A549 (cell line): ENCODE data around the gene COX7A1. TPM values are rescaled to one million over a fixed set of nuclear protein-coding genes. Genes with fewer than 3 reads are reported as not detected.

ENCODE experiments used
- ATAC-seq, 2 experiments: fragments of 200-7000 bp in 1 of 2; fragments of >200 bp in 1 of 2; cut with Nextera tagmentation in 1 of 2; cut with Tn5 transposase in 1 of 2; 3 replicates each; pipeline versions ENCODE4 v1.8.0 to v1.9.1; 2018 to 2020; ENCODE audit warnings: mild to moderate bottlenecking in 1 of 2, moderate library complexity in 1 of 2
- CTCF ChIA-PET: fragments of 300-600 bp; sonication (Branson Sonifier 250); formaldehyde crosslinking; extraction: SDS; loops from one replicate; lab custom pipeline; 2021; ENCODE audit warnings: antibody characterized with exemption, inconsistent platforms; lab: Yijun Ruan, JAX
- POLR2A ChIA-PET: fragments of 350-600 bp; formaldehyde crosslinking; extraction: SDS; loops from one replicate; lab custom pipeline; 2021; ENCODE audit warnings: antibody characterized with exemption, inconsistent platforms; lab: Yijun Ruan, JAX
- DNase-seq, 2 experiments: peaks; one replicate each; pipeline versions ENCODE4 v3.0.0 to v3.0.0-alpha.2; 2011 to 2016; ENCODE audit warnings: low read depth in 1 of 2, low spot score in 1 of 2
- FAIRE-seq: peaks from 2 replicates; lab custom pipeline; 2011; peaks lifted over from hg19 to GRCh38; lab: Jason Lieb, UNC
- H3K27ac ChIP-seq, 2 experiments: fragments of >200 bp; sonication (Bioruptor Twin); formaldehyde crosslinking; 3 replicates each; pipeline ENCODE4 v1.5.1; 2016 to 2017
- H3K4me1 ChIP-seq: fragments of >200 bp; sonication (Bioruptor Twin); formaldehyde crosslinking; 3 replicates; pipeline ENCODE4 v1.6.1; 2016
- H3K4me2 ChIP-seq: fragments of >200 bp; sonication (Bioruptor Twin); formaldehyde crosslinking; 3 replicates; pipeline ENCODE4 v1.6.1; 2016
- H3K4me3 ChIP-seq: fragments of >200 bp; sonication (Bioruptor Twin); formaldehyde crosslinking; 3 replicates; pipeline ENCODE4 v1.5.1; 2016
- H3K9me3 ChIP-seq: fragments of >200 bp; sonication (Bioruptor Twin); formaldehyde crosslinking; 3 replicates; pipeline ENCODE4 v1.6.1; 2016
- BHLHE40 ChIP-seq: IDR thresholded peaks from 2 replicates; pipeline ENCODE4 v1.6.1; 2012; ENCODE audit warnings: low read depth, low read length, inconsistent platforms
- CBX8 ChIP-seq: fragments of 200-600 bp; sonication (generic); IDR thresholded peaks from 2 replicates; pipeline ENCODE4 v1.6.1; 2016
- CEBPB ChIP-seq, 2 experiments: fragments of >200 bp in 1 of 2; sonication (Bioruptor Twin) in 1 of 2; formaldehyde crosslinking in 1 of 2; IDR thresholded peaks; 2 replicates each; pipeline ENCODE4 v1.6.1; 2012 to 2016
- CHD2 ChIP-seq: fragments of 150-350 bp; IDR thresholded peaks from 2 replicates; pipeline ENCODE4 v1.6.1; 2014; ENCODE audit warnings: low read length; ENCODE audit not compliant: partially characterized antibody
- CHD4 ChIP-seq: fragments of 200-600 bp; sonication (generic); IDR thresholded peaks from 2 replicates; pipeline ENCODE4 v1.6.1; 2016; ENCODE audit warnings: antibody characterized with exemption, mild to moderate bottlenecking, borderline replicate concordance
- E2F6 ChIP-seq: IDR thresholded peaks from 2 replicates; pipeline ENCODE4 v1.6.1; 2012; ENCODE audit warnings: low read depth, borderline replicate concordance
- EP300 ChIP-seq, 2 experiments: fragments of >200 bp; sonication (Bioruptor Twin); formaldehyde crosslinking; IDR thresholded peaks; 2 replicates in 1 of 2; 3 replicates in 1 of 2; pipeline ENCODE4 v1.6.1; 2016 to 2017
- ESRRA ChIP-seq: fragments of 150-350 bp; IDR thresholded peaks from 2 replicates; pipeline ENCODE4 v1.6.1; 2014; ENCODE audit warnings: mild to moderate bottlenecking, low read length, borderline replicate concordance
- FOSB ChIP-seq: fragments of 250-450 bp; sonication (Bioruptor Pico); IDR thresholded peaks from 2 replicates; pipeline ENCODE4 v1.5.0; 2020; ENCODE audit warnings: mild to moderate bottlenecking, moderate library complexity
- FOSL2 ChIP-seq, 2 experiments: fragments of 450-650 bp in 1 of 2; fragments of >200 bp in 1 of 2; sonication (Bioruptor Twin) in 1 of 2; formaldehyde crosslinking; IDR thresholded peaks; 2 replicates each; pipeline versions ENCODE4 v1.5.0 to v1.6.1; 2016 to 2020; ENCODE audit warnings: mild to moderate bottlenecking in 1 of 2, moderate library complexity in 1 of 2
- HES2 ChIP-seq: fragments of >200 bp; sonication (Bioruptor Twin); formaldehyde crosslinking; IDR thresholded peaks from 2 replicates; pipeline ENCODE4 v1.6.1; 2016
- HEYL ChIP-seq: fragments of 250-450 bp; sonication (Bioruptor Pico); IDR thresholded peaks from 2 replicates; pipeline ENCODE4 v1.8.0; 2021; ENCODE audit warnings: mild to moderate bottlenecking, moderate library complexity
- HMGXB4 ChIP-seq: fragments of 250-450 bp; sonication (Bioruptor Pico); IDR thresholded peaks from 2 replicates; pipeline ENCODE4 v1.5.0; 2021; ENCODE audit warnings: mild to moderate bottlenecking, moderate library complexity, borderline replicate concordance
- HOXB13 ChIP-seq: fragments of 250-450 bp; sonication (Bioruptor Pico); IDR thresholded peaks from 2 replicates; pipeline ENCODE4 v1.5.0; 2020; ENCODE audit warnings: low read depth, mild to moderate bottlenecking, moderate library complexity
- JUN ChIP-seq, 2 experiments: fragments of >200 bp; sonication (Bioruptor Twin); formaldehyde crosslinking; IDR thresholded peaks; 2 replicates in 1 of 2; 3 replicates in 1 of 2; pipeline ENCODE4 v1.6.1; 2016 to 2017
- KDM1A ChIP-seq: fragments of 200-600 bp; sonication (generic); IDR thresholded peaks from 2 replicates; pipeline ENCODE4 v1.6.1; 2016; ENCODE audit warnings: low read depth, mild to moderate bottlenecking
- KDM5A ChIP-seq: fragments of 200-600 bp; sonication (generic); IDR thresholded peaks from 2 replicates; pipeline ENCODE4 v1.6.1; 2016; ENCODE audit warnings: antibody characterized with exemption, mild to moderate bottlenecking
- MAFK ChIP-seq: fragments of 450-650 bp; IDR thresholded peaks from 2 replicates; pipeline ENCODE4 v1.6.1; 2014; ENCODE audit not compliant: partially characterized antibody
- MAZ ChIP-seq: fragments of 150-350 bp; IDR thresholded peaks from 2 replicates; pipeline ENCODE4 v1.6.1; 2014; ENCODE audit warnings: antibody characterized with exemption, low read depth, low read length, borderline replicate concordance
- MYC ChIP-seq: IDR thresholded peaks from 2 replicates; pipeline ENCODE4 v1.6.1; 2012; ENCODE audit warnings: mild to moderate bottlenecking, inconsistent platforms, low read length, improper control_type of control experiment, borderline replicate concordance
- NFE2L2 ChIP-seq: fragments of 150-350 bp; conservative IDR thresholded peaks from 2 replicates; pipeline ENCODE4 v1.6.1; 2014; ENCODE audit warnings: low read length
- NR3C1 ChIP-seq: fragments of >200 bp; sonication (Bioruptor Twin); formaldehyde crosslinking; IDR thresholded peaks from 3 replicates; pipeline ENCODE4 v1.6.1; 2017
- PBX3 ChIP-seq: IDR thresholded peaks from 2 replicates; pipeline ENCODE4 v1.6.1; 2012
- POLR2A ChIP-seq: IDR thresholded peaks from 2 replicates; pipeline ENCODE4 v1.6.1; 2012; ENCODE audit warnings: mild to moderate bottlenecking, low read length
- POLR2AphosphoS2 ChIP-seq: conservative IDR thresholded peaks from 2 replicates; pipeline ENCODE4 v1.6.1; 2012; ENCODE audit warnings: low read length, improper control_type of control experiment, inconsistent platforms
- RARB ChIP-seq: fragments of 250-450 bp; sonication (Bioruptor Pico); IDR thresholded peaks from 2 replicates; pipeline ENCODE4 v1.8.0; 2021; ENCODE audit warnings: mild to moderate bottlenecking, moderate library complexity
- RNF2 ChIP-seq: fragments of 200-600 bp; sonication (generic); IDR thresholded peaks from 2 replicates; pipeline ENCODE4 v1.6.1; 2016; ENCODE audit warnings: low read depth, mild to moderate bottlenecking, antibody characterized with exemption, moderate library complexity, borderline replicate concordance
- SMC3 ChIP-seq: fragments of >200 bp; sonication (Bioruptor Twin); formaldehyde crosslinking; IDR thresholded peaks from 3 replicates; pipeline ENCODE4 v1.6.1; 2018; ENCODE audit warnings: inconsistent platforms
- SREBF2 ChIP-seq: fragments of 450-650 bp; IDR thresholded peaks from 2 replicates; pipeline ENCODE4 v1.6.1; 2014; ENCODE audit warnings: mild to moderate bottlenecking, moderate library complexity
- TFCP2L1 ChIP-seq: fragments of 250-450 bp; sonication (Bioruptor Pico); IDR thresholded peaks from 2 replicates; pipeline ENCODE4 v1.5.0; 2021; ENCODE audit warnings: mild to moderate bottlenecking
- TP53 ChIP-seq: fragments of 250-450 bp; sonication (Bioruptor Pico); IDR thresholded peaks from 2 replicates; pipeline ENCODE4 v1.5.0; 2021; ENCODE audit warnings: mild to moderate bottlenecking, moderate library complexity
- USF2 ChIP-seq: fragments of 450-650 bp; IDR thresholded peaks from 2 replicates; pipeline ENCODE4 v1.6.1; 2014; ENCODE audit warnings: antibody characterized with exemption
- ZC3H11A ChIP-seq: fragments of 450-650 bp; IDR thresholded peaks from 2 replicates; pipeline ENCODE4 v1.6.1; 2014; ENCODE audit warnings: antibody characterized with exemption, mild to moderate bottlenecking
- ZFP36 ChIP-seq: fragments of 450-650 bp; IDR thresholded peaks from 2 replicates; pipeline ENCODE4 v1.6.1; 2014; ENCODE audit warnings: borderline replicate concordance; ENCODE audit not compliant: partially characterized antibody
- ZSCAN20 ChIP-seq: fragments of 250-450 bp; sonication (Bioruptor Pico); IDR thresholded peaks from 2 replicates; pipeline ENCODE4 v1.8.0; 2022; ENCODE audit warnings: mild to moderate bottlenecking, moderate library complexity
- WGBS: methylation state at CpG from one replicate; pipeline ENCODE4 v1.1.6; 2017; ENCODE audit errors: missing lambda C conversion rate; 5-methylcytosine and 5-hydroxymethylcytosine counted together
- polyA plus RNA-seq, 4 experiments: library from polyadenylated mRNA; depleted of rRNA in 3 of 4; stranded (reverse); fragments of >200 nt; fragmentation: RNase III in 1 of 4; extraction: RNeasy Plus Mini Kit Qiagen cat#74134 plus additional on column Dnase treatment in 1 of 4; gene quantifications; 2 replicates in 3 of 4; 3 replicates in 1 of 4; pipeline ENCODE4 v1.2.3, GENCODE V29; 2011 to 2017
- TF ChIP-seq, protein P1 (sequence below): fragments of >200 bp; sonication (Bioruptor Twin); formaldehyde crosslinking; IDR thresholded peaks from 3 replicates; pipeline ENCODE4 v1.6.1; 2016
- TF ChIP-seq, protein P2 (sequence below): IDR thresholded peaks from 2 replicates; pipeline ENCODE4 v1.6.1; 2012

COX7A1 gene
- polyA plus RNA-seq, 2 of the 4 experiments (the other 2 are of a cell fraction): not detected

DNA sequence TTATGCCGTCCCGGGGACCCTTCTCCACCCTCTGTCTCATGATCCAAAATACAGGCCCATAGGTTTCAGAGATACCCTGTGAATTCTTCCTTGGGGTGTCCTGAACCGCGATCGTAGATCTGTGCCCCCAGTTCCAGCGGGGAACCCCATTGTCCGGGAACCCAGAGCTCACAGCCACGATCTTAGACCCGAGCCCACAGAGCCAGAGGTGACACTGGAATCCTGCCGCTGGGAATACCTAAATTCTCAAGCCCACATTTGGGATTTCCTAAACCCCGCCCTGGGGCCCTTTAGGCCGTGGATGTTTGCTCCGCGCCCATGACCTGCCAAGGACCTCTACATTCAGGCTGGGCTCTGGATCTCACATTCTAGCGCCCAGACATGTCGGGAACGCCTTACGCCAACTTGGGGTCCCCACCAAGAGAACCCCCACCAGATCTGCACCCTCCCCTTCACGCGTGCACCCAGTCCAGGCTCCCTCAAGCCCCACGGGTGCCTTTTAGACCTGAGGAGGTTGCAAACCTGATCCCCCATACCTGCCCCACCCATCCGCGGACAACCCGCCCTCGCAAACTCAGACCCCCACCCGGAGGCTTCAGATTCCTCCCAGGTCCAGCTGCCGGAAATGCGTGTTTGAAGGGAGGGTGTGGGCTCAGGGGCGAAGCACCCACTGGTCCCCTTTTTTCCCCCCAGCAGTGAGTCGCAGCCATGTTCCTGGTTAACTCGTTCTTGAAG is 11.8 kb downstream of the COX7A1 start:
- CTCF ChIA-PET: interaction anchor here (0.8 to 6.7 kb wide), 7 partner anchors 10 to 39 kb away, joined by 3 to 75 read pairs (median 5); no protein-coding TSS in a partner anchor
- Histone ChIP-seq H3K4me1 (peaks cover 37% of the 10 kb centered on the region), H3K4me2 (peak overlapping the region; percentile 69), H3K27ac (peak overlapping the region; percentile 93 to 95), H3K4me3 (peak overlapping the region; percentile 75), H3K9me3 (no peaks in the 10 kb centered on the region)
- peak; percentile 36 to 54 for ATAC-seq
- peak; percentile 89 to 96 for DNase-seq
- FAIRE-seq: no peak
- POLR2A ChIA-PET: interaction anchor here (0.6 to 2.0 kb wide), 9 partner anchors 9 to 131 kb away, joined by 3 to 57 read pairs (median 5); partner anchors contain the start of genes POLR2I, TBCB, THAP8 and ZNF146
- 2% methylated on average over 25 of the region's 31 CpGs for WGBS
- TF ChIP-seq CHD2 (peak; percentile 18), POLR2A (peak; percentile 21), KDM1A (no peak), MAFK (no peak), SREBF2 (no peak), POLR2AphosphoS2 (no peak), E2F6 (peak; percentile 61; the same call in 1 of the 2 replicates), RNF2 (no peak; the same call in 1 of the 2 replicates), CBX8 (no peak), ESRRA (no peak), ZFP36 (no peak), NFE2L2 (no peak), KDM5A (no peak), HOXB13 (CRISPR knock-in tag) (no peak), ZSCAN20 (CRISPR knock-in tag) (no peak), RARB (CRISPR knock-in tag) (peak; percentile 33; the same call in 1 of the 2 replicates), EP300 (IDR thresholded peaks at IDR 0.05) (no peak), CEBPB (IDR thresholded peaks at IDR 0.05) (no peak), JUN (IDR thresholded peaks at IDR 0.05) (no peak; a peak in 1 of 5 replicates), MYC (no peak), MAZ (no peak), TP53 (CRISPR knock-in tag) (no peak), USF2 (no peak), TFCP2L1 (CRISPR knock-in tag) (peak; percentile 87), SMC3 (no peak), HMGXB4 (no peak), BHLHE40 (no peak), CHD4 (no peak), NR3C1 (no peak), PBX3 (peak; percentile 68), ZC3H11A (no peak), FOSB (CRISPR knock-in tag) (peak; percentile 75; the same call in 1 of the 2 replicates), HES2 (no peak), FOSL2 (IDR thresholded peaks at IDR 0.05) (no peak), FOSL2 (CRISPR knock-in tag; IDR thresholded peaks at IDR 0.05) (no peak), HEYL (no peak)
- TF ChIP-seq, protein P1, sequence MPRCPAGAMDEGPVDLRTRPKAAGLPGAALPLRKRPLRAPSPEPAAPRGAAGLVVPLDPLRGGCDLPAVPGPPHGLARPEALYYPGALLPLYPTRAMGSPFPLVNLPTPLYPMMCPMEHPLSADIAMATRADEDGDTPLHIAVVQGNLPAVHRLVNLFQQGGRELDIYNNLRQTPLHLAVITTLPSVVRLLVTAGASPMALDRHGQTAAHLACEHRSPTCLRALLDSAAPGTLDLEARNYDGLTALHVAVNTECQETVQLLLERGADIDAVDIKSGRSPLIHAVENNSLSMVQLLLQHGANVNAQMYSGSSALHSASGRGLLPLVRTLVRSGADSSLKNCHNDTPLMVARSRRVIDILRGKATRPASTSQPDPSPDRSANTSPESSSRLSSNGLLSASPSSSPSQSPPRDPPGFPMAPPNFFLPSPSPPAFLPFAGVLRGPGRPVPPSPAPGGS: no peak
- TF ChIP-seq, protein P2, sequence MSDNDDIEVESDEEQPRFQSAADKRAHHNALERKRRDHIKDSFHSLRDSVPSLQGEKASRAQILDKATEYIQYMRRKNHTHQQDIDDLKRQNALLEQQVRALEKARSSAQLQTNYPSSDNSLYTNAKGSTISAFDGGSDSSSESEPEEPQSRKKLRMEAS: peak; percentile 28; the same call in 1 of the 2 replicates
